KMS-11 (cell line): ENCODE measurements around the gene PTGFRN.

Experiments used
- H2AFZ ChIP-seq: fragments of 200-600 bp; sonication (generic); 2 replicates; pipeline ENCODE4 v1.6.1; 2016; ENCODE audit warnings: antibody characterized with exemption, mixed run types, low read depth
- H3K27ac ChIP-seq: fragments of 200-600 bp; sonication (generic); 2 replicates; pipeline ENCODE4 v1.6.1; 2016; ENCODE audit warnings: mild to moderate bottlenecking, mixed run types
- H3K27me3 ChIP-seq: fragments of 200-600 bp; sonication (generic); 2 replicates; pipeline ENCODE4 v1.6.1; 2017; ENCODE audit warnings: mild to moderate bottlenecking, low read depth, mixed run types, moderate library complexity; ENCODE audit not compliant: insufficient read depth
- H3K36me3 ChIP-seq: fragments of 200-600 bp; sonication (generic); 2 replicates; pipeline ENCODE4 v1.6.1; 2017; ENCODE audit warnings: mild to moderate bottlenecking, mixed run types; ENCODE audit not compliant: insufficient read depth
- H3K4me1 ChIP-seq: fragments of 200-600 bp; sonication (generic); 2 replicates; pipeline ENCODE4 v1.6.1; 2016; ENCODE audit warnings: mild to moderate bottlenecking, low read depth, mixed run types; ENCODE audit not compliant: poor library complexity, severe bottlenecking
- H3K4me2 ChIP-seq: fragments of 200-600 bp; sonication (generic); 2 replicates; pipeline ENCODE4 v1.7.0; 2016; ENCODE audit warnings: mild to moderate bottlenecking, mixed run types
- H3K4me3 ChIP-seq: fragments of 200-600 bp; sonication (generic); IDR thresholded peaks from 2 replicates; pipeline ENCODE4 v1.6.1; 2017; ENCODE audit warnings: low read depth, low read length, mixed read lengths; ENCODE audit not compliant: insufficient read depth
- H3K79me2 ChIP-seq: fragments of 200-600 bp; sonication (generic); 2 replicates; pipeline ENCODE4 v1.6.1; 2016; ENCODE audit warnings: low read depth, mixed run types; ENCODE audit not compliant: insufficient read depth
- H3K9ac ChIP-seq: fragments of 200-600 bp; sonication (generic); 2 replicates; pipeline ENCODE4 v1.6.1; 2016; ENCODE audit warnings: mild to moderate bottlenecking, mixed run types
- H4K20me1 ChIP-seq: fragments of 200-600 bp; sonication (generic); 2 replicates; pipeline ENCODE4 v1.6.1; 2016; ENCODE audit warnings: mild to moderate bottlenecking, mixed run types; ENCODE audit not compliant: insufficient read depth
- TF ChIP-seq, protein P1 (sequence below): fragments of 200-600 bp; sonication (generic); conservative IDR thresholded peaks from 2 replicates; pipeline ENCODE4 v1.6.1; 2017; ENCODE audit warnings: low read depth, mild to moderate bottlenecking, antibody characterized with exemption, low read length, moderate library complexity, mixed read lengths

PTGFRN gene

DNA sequence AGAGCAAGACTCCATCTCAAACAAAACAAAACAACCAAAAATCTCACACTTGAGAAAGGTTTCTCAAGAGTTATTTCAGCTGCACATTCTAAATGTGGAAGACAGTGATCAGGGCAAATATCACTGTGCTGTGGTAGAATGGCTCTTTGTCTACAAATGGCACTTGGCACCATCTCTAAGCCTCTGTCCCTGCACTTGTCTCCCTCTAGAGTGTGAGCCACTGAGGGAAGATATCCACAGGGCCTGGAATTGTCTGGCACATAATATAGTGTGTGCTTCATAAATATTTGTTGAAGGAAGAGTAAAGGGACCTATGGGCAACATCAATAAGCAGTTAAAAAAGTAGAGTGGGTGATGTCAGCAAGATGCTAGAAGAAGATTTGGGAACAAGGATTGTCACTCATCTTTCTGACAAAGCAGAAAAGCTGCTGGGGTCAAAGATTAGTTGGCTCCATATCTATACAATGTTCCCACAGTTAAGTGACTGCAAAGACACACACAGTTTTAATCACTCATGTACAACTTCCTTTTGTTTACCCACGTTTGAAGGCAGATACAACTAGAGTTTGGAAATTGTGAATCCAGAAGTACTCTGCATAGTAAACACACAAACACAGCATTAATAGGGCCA, 110.9 kb downstream of the PTGFRN start:
- Histone ChIP-seq H3K4me1 (no peaks in the 10 kb centered on the region), H3K79me2 (no peaks in the 10 kb centered on the region), H3K4me2 (no peak overlapping the region), H3K27me3 (no peaks in the 10 kb centered on the region), H3K4me3 (no peak overlapping the region), H4K20me1 (no peaks in the 10 kb centered on the region), H3K9ac (no peak overlapping the region), H2AFZ (no peak overlapping the region), H3K36me3 (no peaks in the 10 kb centered on the region), H3K27ac (no peak overlapping the region)
- TF ChIP-seq, protein P1, sequence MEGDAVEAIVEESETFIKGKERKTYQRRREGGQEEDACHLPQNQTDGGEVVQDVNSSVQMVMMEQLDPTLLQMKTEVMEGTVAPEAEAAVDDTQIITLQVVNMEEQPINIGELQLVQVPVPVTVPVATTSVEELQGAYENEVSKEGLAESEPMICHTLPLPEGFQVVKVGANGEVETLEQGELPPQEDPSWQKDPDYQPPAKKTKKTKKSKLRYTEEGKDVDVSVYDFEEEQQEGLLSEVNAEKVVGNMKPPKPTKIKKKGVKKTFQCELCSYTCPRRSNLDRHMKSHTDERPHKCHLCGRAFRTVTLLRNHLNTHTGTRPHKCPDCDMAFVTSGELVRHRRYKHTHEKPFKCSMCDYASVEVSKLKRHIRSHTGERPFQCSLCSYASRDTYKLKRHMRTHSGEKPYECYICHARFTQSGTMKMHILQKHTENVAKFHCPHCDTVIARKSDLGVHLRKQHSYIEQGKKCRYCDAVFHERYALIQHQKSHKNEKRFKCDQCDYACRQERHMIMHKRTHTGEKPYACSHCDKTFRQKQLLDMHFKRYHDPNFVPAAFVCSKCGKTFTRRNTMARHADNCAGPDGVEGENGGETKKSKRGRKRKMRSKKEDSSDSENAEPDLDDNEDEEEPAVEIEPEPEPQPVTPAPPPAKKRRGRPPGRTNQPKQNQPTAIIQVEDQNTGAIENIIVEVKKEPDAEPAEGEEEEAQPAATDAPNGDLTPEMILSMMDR = no peak

DNA sequence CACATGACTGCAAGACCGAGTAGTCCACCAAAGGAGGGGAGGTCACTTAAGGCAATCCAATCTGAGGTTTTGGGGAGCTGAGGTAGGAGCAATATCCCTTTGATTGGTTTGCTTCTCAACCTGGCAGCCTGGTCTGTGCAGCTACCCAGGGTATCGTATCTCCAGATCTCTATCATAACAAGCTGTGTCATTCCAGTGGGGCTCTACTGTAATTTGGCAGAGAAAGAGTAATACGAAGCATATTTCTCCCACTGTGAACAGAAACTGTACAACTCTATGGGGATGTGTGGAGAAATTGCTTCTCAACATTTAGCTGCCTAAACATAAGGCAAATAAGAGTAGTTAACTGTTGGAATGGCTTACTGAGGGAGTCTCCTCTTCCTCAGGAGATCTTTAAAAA, 112.4 kb downstream of the PTGFRN start:
- TF ChIP-seq, protein P1 = no peak

DNA sequence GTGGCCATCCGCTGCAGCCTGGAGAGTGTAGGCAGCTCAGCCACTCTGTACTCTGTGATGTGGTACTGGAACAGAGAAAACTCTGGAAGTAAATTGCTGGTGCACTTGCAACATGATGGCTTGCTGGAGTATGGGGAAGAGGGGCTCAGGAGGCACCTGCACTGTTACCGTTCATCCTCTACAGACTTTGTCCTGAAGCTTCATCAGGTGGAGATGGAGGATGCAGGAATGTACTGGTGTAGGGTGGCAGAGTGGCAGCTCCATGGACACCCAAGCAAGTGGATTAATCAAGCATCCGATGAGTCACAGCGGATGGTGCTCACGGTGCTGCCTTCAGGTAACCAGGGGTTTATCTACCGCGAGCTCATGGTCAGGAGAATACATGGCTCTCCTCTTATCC, 115.9 kb downstream of the PTGFRN start:
- Histone ChIP-seq H3K4me1 (no peaks in the 10 kb centered on the region), H3K27ac (no peak overlapping the region), H4K20me1 (no peaks in the 10 kb centered on the region), H3K4me2 (no peak overlapping the region), H3K27me3 (no peaks in the 10 kb centered on the region), H3K4me3 (no peak overlapping the region), H3K36me3 (no peaks in the 10 kb centered on the region), H3K79me2 (no peaks in the 10 kb centered on the region), H3K9ac (no peak overlapping the region), H2AFZ (no peak overlapping the region)
- TF ChIP-seq, protein P1 = no peak

More for the DNA sequence above, 112.4 kb downstream of the PTGFRN start:
- H3K4me3 ChIP-seq = no peak overlapping the region
- H3K27ac ChIP-seq = no peak overlapping the region
- no peaks in the 10 kb centered on the region for H3K36me3 ChIP-seq
- no peak overlapping the region for H3K4me2 ChIP-seq
- H3K9ac ChIP-seq = no peak overlapping the region
- H3K27me3 ChIP-seq = no peaks in the 10 kb centered on the region
- H2AFZ ChIP-seq = no peak overlapping the region
- H4K20me1 ChIP-seq = no peaks in the 10 kb centered on the region
- no peaks in the 10 kb centered on the region for H3K4me1 ChIP-seq
- H3K79me2 ChIP-seq = no peaks in the 10 kb centered on the region

DNA sequence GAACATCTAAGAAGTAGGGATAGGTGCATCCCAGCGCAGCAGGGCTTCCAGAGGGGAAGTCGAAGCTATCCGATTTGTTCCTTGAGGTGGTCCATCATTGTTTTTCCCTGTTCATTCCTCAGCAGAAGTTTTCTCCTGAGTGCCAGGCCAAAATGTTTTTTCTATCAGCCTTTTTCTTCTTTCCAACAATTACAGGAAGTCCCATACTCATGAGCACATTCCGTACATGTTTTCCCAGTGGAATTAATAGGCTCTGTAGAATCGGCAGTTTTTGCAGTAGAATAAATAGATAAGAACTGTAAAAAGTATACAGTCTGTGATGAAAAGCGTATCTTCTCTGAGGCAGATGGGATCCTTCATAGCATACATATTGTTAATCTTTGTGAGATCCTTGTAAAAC, 116.6 kb downstream of the PTGFRN start:
- Histone ChIP-seq H3K9ac (no peak overlapping the region), H3K4me1 (no peaks in the 10 kb centered on the region), H3K79me2 (no peaks in the 10 kb centered on the region), H3K4me2 (no peak overlapping the region), H3K27me3 (no peaks in the 10 kb centered on the region), H3K4me3 (no peak overlapping the region), H2AFZ (no peak overlapping the region), H3K27ac (no peak overlapping the region), H3K36me3 (no peaks in the 10 kb centered on the region), H4K20me1 (no peaks in the 10 kb centered on the region)
- TF ChIP-seq, protein P1 = no peak
